Stomach (tissue), 9 donors: ENCODE measurements around the gene ATXN3L. TPM values are rescaled to one million over a fixed set of nuclear protein-coding genes. Genes with fewer than 3 reads are reported as not detected.

Experiments
- DNase-seq, 2 donors: peaks; one replicate each; pipeline versions ENCODE4 v3.0.0 to v3.0.0-alpha.2; 2013 to 2019
- H3K27ac ChIP-seq, 5 donors: fragments of 200-600 bp in 4 of 5; sonication (generic) in 4 of 5; one replicate each; pipeline ENCODE4 v1.5.1; 2013 to 2019; ENCODE audit warnings: mild to moderate bottlenecking in 1 of 5, moderate library complexity in 1 of 5
- H3K27me3 ChIP-seq, 3 donors: fragments of 200-600 bp; sonication (generic); one replicate each; pipeline ENCODE4 v1.5.1; 2017 to 2019; ENCODE audit warnings: mixed run types in 1 of 3
- H3K36me3 ChIP-seq, 4 donors: fragments of 200-600 bp; sonication (generic); 1 replicate in 3 of 4; 2 replicates in 1 of 4; pipeline ENCODE4 v1.5.1; 2016 to 2019
- H3K4me1 ChIP-seq, 4 donors: fragments of 200-600 bp; sonication (generic); one replicate each; pipeline ENCODE4 v1.5.1; 2016 to 2019
- H3K4me3 ChIP-seq, 4 donors: fragments of 200-600 bp; sonication (generic) in 3 of 4; one replicate each; pipeline ENCODE4 v1.5.1; 2016 to 2019; ENCODE audit warnings: mild to moderate bottlenecking in 1 of 4
- H3K9me3 ChIP-seq, 4 donors: fragments of 200-600 bp; sonication (generic); one replicate each; pipeline ENCODE4 v1.5.1; 2016 to 2019
- CTCF ChIP-seq, 7 experiments: fragments of 450-650 bp in 4 of 7; fragments of 200-600 bp in 3 of 7; sonication (generic) in 3 of 7; IDR thresholded peaks; one replicate each; pipeline ENCODE4 v1.5.1; 2016 to 2019; ENCODE audit warnings: antibody characterized with exemption in 7 of 7, control low read depth in 2 of 7, mild to moderate bottlenecking in 1 of 7
- EP300 ChIP-seq: sonication (generic); formaldehyde crosslinking; IDR thresholded peaks from one replicate; pipeline ENCODE4 v1.6.1; 2017; ENCODE audit warnings: antibody characterized with exemption
- POLR2A ChIP-seq, 4 donors: fragments of 450-650 bp; IDR thresholded peaks; one replicate each; pipeline ENCODE4 v1.6.1; 2016; ENCODE audit warnings: antibody characterized with exemption in 4 of 4, control low read depth in 2 of 4, mild to moderate bottlenecking in 1 of 4, moderate library complexity in 1 of 4
- POLR2AphosphoS5 ChIP-seq, 3 donors: sonication (generic); formaldehyde crosslinking; IDR thresholded peaks; one replicate each; pipeline ENCODE4 v1.6.1; 2016; ENCODE audit warnings: antibody characterized with exemption in 3 of 3
- WGBS, 5 donors: extraction: QIAGEN DNeasy Blood & Tissue Kit in 3 of 5; methylation state at CpG; one replicate each; pipeline versions ENCODE4 v1.1.5 to v1.1.7; 2013 to 2018; 5-methylcytosine and 5-hydroxymethylcytosine counted together
- intact Hi-C: fragments of 100-400 bp; cut with DNase I; formaldehyde crosslinking; loops from one replicate; pipeline ENCODE4 v1.15.1; 2023; ENCODE audit warnings: low total_unique reads
- polyA plus RNA-seq, 3 donors: library from polyadenylated mRNA; stranded (reverse); fragments of 200-250 nt; gene quantifications; one replicate each; pipeline ENCODE4 v1.2.3, GENCODE V29; 2013
- total RNA-seq, 5 donors: library from RNA; depleted of rRNA; stranded (reverse); fragments of >200 nt; gene quantifications; one replicate each; pipeline versions ENCODE4 v1.1.0 to v1.2.3, GENCODE V29; 2014 to 2016
- donor health status: healthy with polysubstance abuse.
- donor health status: Bipolar disorder and iron deficiency.
- donor health status: healthy.

Gene ATXN3L
- total and polyA plus RNA-seq, 8 donors, result not detected

GRCh38 chrX:13345438-13345837 lies 25.6 kb upstream of the ATXN3L start:
- Histone ChIP-seq H3K27ac (no peak overlapping the region), H3K36me3 (no peaks in the 10 kb centered on the region), H3K4me3 (no peak overlapping the region), H3K27me3 (no peaks in the 10 kb centered on the region), H3K9me3 (no peaks in the 10 kb centered on the region), H3K4me1 (no peaks in the 10 kb centered on the region)
- DNase-seq, result no peak
- 68 to 92% (median 88%) methylated on average over 2 of the region's 2 CpGs for WGBS, 5 donors
- intact Hi-C loops, result no loop called here
- TF ChIP-seq POLR2AphosphoS5 (IDR thresholded peaks at IDR 0.05), result no peak
- TF ChIP-seq CTCF (IDR thresholded peaks at IDR 0.05), result no peak
- TF ChIP-seq EP300, result no peak
- TF ChIP-seq POLR2A (IDR thresholded peaks at IDR 0.05), result no peak

GRCh38 chrX:13345037-13345436 lies 25.2 kb upstream of the ATXN3L start:
- 74 to 87% (median 83%) methylated on average over 4 of the region's 4 CpGs for WGBS, 5 donors
- Histone ChIP-seq H3K27me3 (no peaks in the 10 kb centered on the region), H3K4me3 (no peak overlapping the region), H3K4me1 (no peaks in the 10 kb centered on the region), H3K27ac (no peak overlapping the region), H3K9me3 (no peaks in the 10 kb centered on the region), H3K36me3 (no peaks in the 10 kb centered on the region)
- intact Hi-C loops, result no loop called here
- no peak for DNase-seq
- no peak for TF ChIP-seq POLR2AphosphoS5 (IDR thresholded peaks at IDR 0.05)
- TF ChIP-seq POLR2A (IDR thresholded peaks at IDR 0.05), result no peak
- no peak for TF ChIP-seq CTCF (IDR thresholded peaks at IDR 0.05)
- TF ChIP-seq EP300, result no peak

GRCh38 chrX:13341491-13342101 lies 21.7 kb upstream of the ATXN3L start:
- TF ChIP-seq CTCF (IDR thresholded peaks at IDR 0.05) (no peak), POLR2A (IDR thresholded peaks at IDR 0.05) (no peak), POLR2AphosphoS5 (IDR thresholded peaks at IDR 0.05) (no peak), EP300 (no peak)
- H3K9me3 ChIP-seq, result no peaks in the 10 kb centered on the region
- no peak for DNase-seq
- no peaks in the 10 kb centered on the region for H3K4me1 ChIP-seq
- WGBS, 5 donors, result 85 to 98% (median 92%) methylated on average over 3 of the region's 3 CpGs
- H3K27me3 ChIP-seq, result no peaks in the 10 kb centered on the region
- no peak overlapping the region for H3K27ac ChIP-seq
- intact Hi-C loops, result no loop called here
- H3K36me3 ChIP-seq, result no peaks in the 10 kb centered on the region
- H3K4me3 ChIP-seq, result no peak overlapping the region

- no peak overlapping the region for H3K27ac ChIP-seq
- H3K4me1 ChIP-seq, result no peaks in the 10 kb centered on the region
- H3K27me3 ChIP-seq, result no peaks in the 10 kb centered on the region
- no peak overlapping the region for H3K4me3 ChIP-seq
- intact Hi-C loops, result no loop called here
- 69 to 91% (median 76%) methylated on average over 5 to 10 of the region's 10 CpGs for WGBS, 5 donors
- DNase-seq, result peak in 1 of 2 donors; percentile 14
- H3K36me3 ChIP-seq, result no peaks in the 10 kb centered on the region
- no peaks in the 10 kb centered on the region for H3K9me3 ChIP-seq
- TF ChIP-seq POLR2A (IDR thresholded peaks at IDR 0.05) (no peak), POLR2AphosphoS5 (IDR thresholded peaks at IDR 0.05) (no peak), CTCF (IDR thresholded peaks at IDR 0.05) (no peak), EP300 (no peak)
These were observed 20.4 kb upstream of the ATXN3L start for GRCh38 chrX:13340182-13340791.
